ENCODE results near the gene PITPNM1.

Gene PITPNM1

GRCh38 chr11:67528376-67528775 lies 23.2 kb upstream of the PITPNM1 start:
- no peak for TF ChIP-seq BACH2 (CRISPR knock-in tag; IDR thresholded peaks at IDR 0.05; ENCODE audit: borderline replicate concordance)
- TF ChIP-seq TOX (CRISPR knock-in tag; IDR thresholded peaks at IDR 0.05; ENCODE audit: borderline replicate concordance) = no peak
- no peak for TF ChIP-seq PATZ1 (CRISPR knock-in tag; IDR thresholded peaks at IDR 0.05; ENCODE audit: borderline replicate concordance)
- ATAC-seq = no peak

GRCh38 chr11:67525275-67525976 lies 20.3 kb upstream of the PITPNM1 start:
- ATAC-seq = no peak
- TF ChIP-seq CSDC2 (CRISPR knock-in tag; IDR thresholded peaks at IDR 0.05) (no peak), POU6F1 (CRISPR knock-in tag; IDR thresholded peaks at IDR 0.05; ENCODE audit: borderline replicate concordance, low read depth) (no peak), ZC3H10 (CRISPR knock-in tag; IDR thresholded peaks at IDR 0.05) (no peak), ARNTL (CRISPR knock-in tag; IDR thresholded peaks at IDR 0.05; ENCODE audit: borderline replicate concordance, low read depth) (no peak), ZNF8 (CRISPR knock-in tag; IDR thresholded peaks at IDR 0.05) (no peak)

- no peak for TF ChIP-seq ARNTL (CRISPR knock-in tag; IDR thresholded peaks at IDR 0.05; ENCODE audit: borderline replicate concordance, low read depth)
- TF ChIP-seq CSRNP3 (CRISPR knock-in tag; IDR thresholded peaks at IDR 0.05) = no peak
- TF ChIP-seq BACH2 (CRISPR knock-in tag; IDR thresholded peaks at IDR 0.05; ENCODE audit: borderline replicate concordance) = no peak
- TF ChIP-seq ZFP30 (CRISPR knock-in tag; IDR thresholded peaks at IDR 0.05) = no peak
- no peak for TF ChIP-seq TOX (CRISPR knock-in tag; IDR thresholded peaks at IDR 0.05; ENCODE audit: borderline replicate concordance)
- no peak for TF ChIP-seq CREB5 (CRISPR knock-in tag; IDR thresholded peaks at IDR 0.05; ENCODE audit: low read depth)
- TF ChIP-seq RARB (CRISPR knock-in tag; IDR thresholded peaks at IDR 0.05) = no peak
- TF ChIP-seq ZC3H10 (CRISPR knock-in tag; IDR thresholded peaks at IDR 0.05) = no peak
- TF ChIP-seq TCF4 (CRISPR knock-in tag; IDR thresholded peaks at IDR 0.05; ENCODE audit: borderline replicate concordance) = no peak
- no peak for TF ChIP-seq ZFP3 (CRISPR knock-in tag; IDR thresholded peaks at IDR 0.05)
- TF ChIP-seq ISL1 (CRISPR knock-in tag; IDR thresholded peaks at IDR 0.05) = no peak
- no peak for TF ChIP-seq ZNF565 (CRISPR knock-in tag; conservative IDR thresholded peaks at IDR 0.05; ENCODE audit: low read depth)
- no peak for TF ChIP-seq ZNF70 (CRISPR knock-in tag; IDR thresholded peaks at IDR 0.05)
- no peak for TF ChIP-seq CSDC2 (CRISPR knock-in tag; IDR thresholded peaks at IDR 0.05)
- TF ChIP-seq TSHZ2 (CRISPR knock-in tag; IDR thresholded peaks at IDR 0.05) = no peak
- TF ChIP-seq ESRRG (CRISPR knock-in tag; IDR thresholded peaks at IDR 0.05) = no peak
- ATAC-seq = no peak
Observed at GRCh38 chr11:67524480-67524808, 19.3 kb upstream of the PITPNM1 start.
